ENCODE data around the gene NUDT15. TPM values are rescaled to one million over a fixed set of nuclear protein-coding genes. Genes with fewer than 3 reads are reported as not detected.
"Not testable (repeated sequence)": the region's sequence is repeated elsewhere in the genome, so short reads cannot be mapped to it uniquely, and the experiment has no call there.

Gene NUDT15
- polyA plus RNA-seq, 3 donors, result 8.0 to 19.9 (median 11.2) TPM

DNA sequence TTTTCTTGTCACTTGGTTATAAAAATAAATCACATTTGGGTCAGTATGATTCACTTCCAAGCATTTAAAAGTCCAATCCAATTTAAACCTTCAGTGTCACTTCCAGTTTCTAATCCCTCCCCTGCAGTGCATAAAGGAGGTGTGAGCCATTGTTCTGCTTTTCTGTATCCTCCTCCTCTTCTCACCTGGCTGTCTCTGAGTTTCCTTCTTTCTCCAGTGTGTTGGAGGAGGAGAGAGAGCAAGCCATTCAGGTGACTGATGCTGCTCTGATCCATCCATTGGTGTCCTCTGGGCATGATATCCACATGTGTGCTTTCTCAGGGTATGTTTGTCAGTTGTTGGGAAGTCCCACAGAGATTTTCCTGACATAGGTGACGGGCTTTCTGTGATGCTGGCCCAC lies 1.2 kb downstream of the NUDT15 start:
- 83 to 92% (median 89%) methylated on average over 1 of the region's 1 CpG for WGBS, 3 donors
- H3K27ac ChIP-seq (ENCODE audit: low read depth, low read length), result no peak overlapping the region

DNA sequence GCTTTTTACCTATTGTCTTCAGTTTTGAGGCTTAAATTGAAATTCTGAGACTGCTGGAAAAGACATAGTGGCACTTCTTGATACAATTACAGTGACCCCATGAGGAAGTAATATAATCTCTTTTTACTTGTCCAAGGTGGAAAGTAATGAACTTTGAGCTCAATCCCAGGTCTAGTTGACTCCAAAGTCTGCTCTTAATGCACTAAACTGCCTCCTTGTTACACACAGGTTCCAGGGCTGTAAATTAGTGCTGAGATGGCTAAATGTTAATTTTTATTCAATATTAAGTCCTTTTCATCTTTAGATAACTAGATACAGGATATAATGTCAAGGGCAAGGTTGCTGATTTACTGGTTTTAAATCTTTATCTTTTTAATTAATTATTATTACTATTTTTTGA lies 2.5 kb downstream of the NUDT15 start:
- no peak overlapping the region for H3K27ac ChIP-seq (ENCODE audit: low read depth, low read length)

- 84 to 91% (median 90%) methylated on average over 1 of the region's 1 CpG for WGBS, 3 donors
- no peak overlapping the region for H3K27ac ChIP-seq (ENCODE audit: low read depth, low read length)
Measured at GRCh38 chr13:48040896-48041295, 3.4 kb downstream of the NUDT15 start.

DNA sequence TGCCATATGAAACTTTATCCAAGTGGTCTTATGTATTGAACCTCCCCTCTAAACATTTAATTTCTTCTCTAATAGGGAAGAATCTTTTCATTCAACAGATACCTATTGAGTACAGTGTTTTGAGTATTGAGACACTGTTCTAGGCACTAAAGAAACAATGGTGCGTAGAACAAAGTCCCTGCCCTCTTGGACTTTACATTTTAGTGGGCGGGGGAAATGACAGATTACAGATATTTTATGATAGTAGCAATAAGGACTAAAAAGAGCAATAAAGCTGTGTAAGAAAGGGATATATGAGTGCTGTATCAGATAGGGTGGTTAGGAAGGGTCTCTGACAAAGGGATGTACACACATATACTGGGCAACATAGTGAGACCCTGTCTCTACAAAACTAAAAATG lies 5.4 kb downstream of the NUDT15 start:
- no peak overlapping the region for H3K27ac ChIP-seq (ENCODE audit: low read depth, low read length)
- WGBS, 3 donors, result 97 to 99% (median 97%) methylated on average over 2 of the region's 2 CpGs

DNA sequence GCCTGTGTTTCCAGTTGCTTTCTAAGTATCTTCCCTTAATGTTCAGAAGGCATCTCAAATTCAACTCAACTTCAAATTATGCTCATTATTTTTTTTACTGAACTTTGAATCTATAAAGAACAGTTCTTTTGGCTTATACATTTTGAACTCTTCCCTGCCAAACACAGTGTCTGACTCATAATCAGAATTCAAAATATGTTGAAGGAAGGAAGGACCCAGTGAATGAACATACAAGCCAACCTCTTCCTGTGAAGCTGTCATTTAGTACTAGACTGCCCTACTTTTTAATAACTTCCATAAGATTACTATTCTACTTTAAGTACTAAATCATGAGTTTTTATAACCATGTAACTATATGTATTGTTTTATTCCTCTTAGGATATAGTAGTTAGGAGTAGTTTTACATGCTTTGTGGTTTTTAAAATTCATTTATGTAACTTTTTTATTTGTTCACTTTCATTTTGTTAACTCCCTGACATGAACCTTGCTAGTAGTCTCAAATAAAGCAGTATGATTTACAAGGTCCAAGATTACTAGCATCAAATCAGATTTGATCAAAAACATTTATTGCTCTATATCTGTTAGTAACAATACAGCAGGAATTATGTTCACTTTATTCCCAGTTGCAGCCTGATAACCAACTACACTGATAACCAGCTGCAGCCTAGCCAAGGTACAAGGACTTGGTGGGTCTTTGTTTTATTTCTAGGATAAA lies 6.4 kb downstream of the NUDT15 start:
- no peak overlapping the region for H3K27ac ChIP-seq (ENCODE audit: low read depth, low read length)

DNA sequence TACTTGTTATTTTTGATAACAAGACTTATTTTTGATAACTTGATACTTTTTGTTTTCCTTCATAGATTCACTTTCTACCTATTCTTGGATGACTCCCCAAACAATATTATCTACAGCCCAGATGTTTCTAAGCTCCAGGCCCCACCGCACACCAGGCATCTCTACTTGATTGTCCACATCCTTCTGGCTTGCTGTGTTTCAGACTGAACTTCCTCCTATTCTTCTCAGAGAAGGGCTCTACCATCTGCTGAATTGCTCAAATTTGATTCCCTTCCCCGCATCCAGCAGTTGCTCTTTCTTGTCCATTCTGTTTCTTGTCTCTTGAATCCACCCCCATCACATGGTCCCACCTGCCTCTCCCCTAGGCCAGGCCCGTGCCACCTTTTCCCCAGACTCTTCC lies 13.0 kb downstream of the NUDT15 start:
- 72 to 89% (median 81%) methylated on average over 3 of the region's 3 CpGs for WGBS, 3 donors
- H3K27ac ChIP-seq (ENCODE audit: low read depth, low read length), result no peak overlapping the region

DNA sequence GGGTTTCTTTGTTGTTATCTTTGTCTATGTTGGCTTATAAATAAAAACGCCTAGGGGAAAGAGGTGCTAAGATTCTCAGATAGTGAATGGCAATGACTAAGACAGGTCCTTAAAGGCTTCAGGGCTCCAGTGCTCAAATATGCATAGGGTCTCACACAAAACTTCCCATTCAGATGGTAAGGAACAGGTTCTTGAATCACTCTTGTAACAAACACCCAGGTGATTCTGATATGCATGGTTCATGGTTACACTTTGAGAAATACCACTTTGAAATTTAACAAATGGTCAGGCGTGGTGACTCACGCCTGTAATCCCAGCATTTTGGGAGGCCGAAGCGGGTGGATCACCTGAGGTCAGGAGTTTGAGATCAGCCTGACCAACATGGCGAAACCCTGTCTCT lies 17.1 kb downstream of the NUDT15 start:
- H3K27ac ChIP-seq (ENCODE audit: low read depth, low read length), result no peak overlapping the region
- WGBS, 3 donors, result 93 to 97% (median 96%) methylated on average over 6 of the region's 6 CpGs

GRCh38 chr13:48055712-48056111 lies 18.2 kb downstream of the NUDT15 start:
- 91 to 95% (median 91%) methylated on average over 5 of the region's 5 CpGs for WGBS, 3 donors
- H3K27ac ChIP-seq (ENCODE audit: low read depth, low read length), result no peak overlapping the region

GRCh38 chr13:48058536-48058935 lies 21.0 kb downstream of the NUDT15 start:
- 94 to 98% (median 96%) methylated on average over 6 of the region's 6 CpGs for WGBS, 3 donors

DNA sequence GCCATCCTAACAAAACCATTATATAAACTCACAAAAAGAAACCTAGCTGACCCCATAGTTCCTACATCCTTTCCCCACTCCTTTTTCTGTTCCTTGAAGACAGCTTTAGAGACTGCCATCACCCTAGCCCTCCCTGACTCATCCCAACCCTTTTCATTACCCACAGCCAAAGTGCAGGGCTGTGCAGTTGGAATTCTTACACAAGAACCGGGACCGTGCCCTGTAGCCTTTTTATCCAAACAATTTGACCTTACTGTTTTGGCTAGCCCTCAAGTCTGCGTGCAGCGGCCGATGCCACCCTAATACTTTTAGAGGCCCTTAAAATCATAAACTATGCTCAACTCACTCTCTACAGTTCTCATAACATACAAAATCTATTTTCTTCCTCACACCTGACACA lies 22.4 kb downstream of the NUDT15 start:
- 55 to 81% (median 66%) methylated on average over 5 of the region's 5 CpGs for WGBS, 3 donors

More at GRCh38 chr13:48058536-48058935, 21.0 kb downstream of the NUDT15 start:
- H3K27ac ChIP-seq (ENCODE audit: low read depth, low read length), result not testable (repeated sequence)

DNA sequence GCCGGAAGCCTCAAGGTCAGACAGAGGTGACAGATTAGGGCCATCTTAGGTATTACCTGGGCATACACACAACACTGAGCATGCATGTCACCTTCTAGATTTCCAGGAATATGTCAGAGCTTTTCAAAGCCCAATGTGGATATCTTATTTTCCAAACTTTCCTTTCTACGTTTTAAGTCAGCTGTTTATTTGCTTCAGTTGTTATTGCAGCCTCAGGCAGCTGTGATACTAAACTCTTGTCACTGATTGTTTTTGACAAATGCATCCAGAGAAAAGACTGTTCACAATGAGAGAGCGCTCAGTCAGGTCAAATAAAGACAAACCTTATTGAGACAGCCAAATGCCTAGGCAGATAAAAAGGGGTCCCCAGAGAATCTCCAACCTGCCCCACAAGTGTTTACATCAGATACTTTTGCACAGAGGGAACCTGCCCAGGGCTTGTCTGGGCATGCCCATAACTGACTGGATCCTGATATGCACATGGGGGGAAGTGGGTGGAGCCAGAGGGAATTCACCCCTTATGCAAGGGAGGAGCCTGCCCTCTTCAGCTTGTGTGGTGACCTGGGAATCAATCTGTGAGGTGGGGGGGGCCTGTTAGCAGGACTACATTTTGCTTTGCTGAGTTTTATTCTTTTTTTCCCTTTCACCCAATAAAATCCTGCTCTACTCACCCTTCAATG lies 28.9 kb downstream of the NUDT15 start:
- 95 to 99% (median 98%) methylated on average over 3 of the region's 3 CpGs for WGBS, 3 donors
- H3K27ac ChIP-seq (ENCODE audit: low read depth, low read length), result no peak overlapping the region

More for the DNA sequence above, 22.4 kb downstream of the NUDT15 start:
- not testable (repeated sequence) for H3K27ac ChIP-seq (ENCODE audit: low read depth, low read length)

DNA sequence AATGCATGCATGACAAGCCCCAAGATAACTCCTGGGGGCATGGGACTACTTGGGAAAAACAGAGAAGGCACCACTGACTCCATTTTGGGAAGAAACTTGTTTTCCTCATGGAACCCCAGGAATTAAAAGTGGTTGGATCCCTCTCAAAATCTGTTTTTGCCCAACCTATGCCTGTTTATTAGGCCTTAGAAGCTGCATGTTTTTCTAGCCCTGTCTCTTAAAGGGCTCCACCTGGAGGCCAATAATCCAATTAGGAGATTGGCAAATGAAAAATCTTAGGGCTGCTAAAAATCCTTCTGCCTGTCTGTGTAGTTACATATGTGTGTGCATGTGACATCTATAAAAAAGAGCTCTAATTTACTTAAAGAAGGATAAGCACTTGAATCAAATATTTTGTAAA lies 30.5 kb downstream of the NUDT15 start:
- H3K27ac ChIP-seq (ENCODE audit: low read depth, low read length), result no peak overlapping the region

DNA sequence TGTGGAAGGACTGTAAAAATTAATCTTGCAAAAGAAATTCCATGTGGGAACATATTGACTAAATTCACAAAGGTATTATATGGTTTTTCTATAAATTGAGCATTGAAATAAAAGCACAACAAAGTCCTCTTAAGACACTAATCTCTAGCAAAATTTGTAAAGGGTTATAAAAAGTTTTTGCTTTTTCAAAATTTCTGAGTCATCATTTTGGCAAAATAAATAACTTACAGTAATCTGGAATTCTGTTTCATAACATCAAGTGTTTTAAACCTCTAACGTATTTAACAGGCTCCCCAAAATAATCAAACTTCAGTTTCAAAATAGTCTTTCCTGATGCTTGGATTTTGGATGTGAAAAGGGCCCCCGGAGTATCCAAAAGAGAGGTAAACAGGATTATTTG lies 31.4 kb downstream of the NUDT15 start:
- H3K27ac ChIP-seq (ENCODE audit: low read depth, low read length), result no peak overlapping the region
- WGBS, 3 donors, result 94 to 100% (median 97%) methylated on average over 2 of the region's 2 CpGs

DNA sequence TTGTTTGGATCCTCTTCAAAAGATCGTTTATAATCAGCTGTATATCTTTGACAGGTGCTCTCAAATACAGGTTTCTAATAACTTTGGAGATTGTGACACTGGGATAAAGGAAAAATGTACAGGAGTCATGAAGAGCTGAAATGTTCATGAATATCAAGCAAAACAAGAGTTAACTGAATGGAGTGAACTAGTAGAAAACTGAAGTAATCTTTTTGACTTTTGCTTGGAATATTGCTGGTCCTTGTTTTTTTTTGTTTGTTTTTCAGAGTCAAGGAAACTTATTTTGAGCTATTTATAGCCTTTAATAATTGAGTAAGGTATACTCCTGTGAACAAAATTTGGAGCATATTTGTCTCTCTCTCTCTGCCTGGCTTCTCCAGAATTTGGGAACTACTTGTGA lies 32.0 kb downstream of the NUDT15 start:
- WGBS, 3 donors, result 95 to 100% (median 96%) methylated on average over 1 of the region's 1 CpG
- no peak overlapping the region for H3K27ac ChIP-seq (ENCODE audit: low read depth, low read length)

GRCh38 chr13:48070942-48071341 lies 33.4 kb downstream of the NUDT15 start:
- 80 to 85% (median 82%) methylated on average over 5 of the region's 5 CpGs for WGBS, 3 donors
- H3K27ac ChIP-seq (ENCODE audit: low read depth, low read length), result no peak overlapping the region

- WGBS, 3 donors, result 95 to 99% (median 95%) methylated on average over 3 of the region's 3 CpGs
- no peak overlapping the region for H3K27ac ChIP-seq (ENCODE audit: low read depth, low read length)
Measured at GRCh38 chr13:48072304-48072703, 34.8 kb downstream of the NUDT15 start.

GRCh38 chr13:48072787-48073186 lies 35.3 kb downstream of the NUDT15 start:
- 97 to 100% (median 99%) methylated on average over 2 of the region's 2 CpGs for WGBS, 3 donors
- H3K27ac ChIP-seq (ENCODE audit: low read depth, low read length), result no peak overlapping the region

- no peak overlapping the region for H3K27ac ChIP-seq (ENCODE audit: low read depth, low read length)
- 85 to 95% (median 88%) methylated on average over 2 of the region's 2 CpGs for WGBS, 3 donors
Measured at GRCh38 chr13:48074006-48074405, 36.5 kb downstream of the NUDT15 start.

DNA sequence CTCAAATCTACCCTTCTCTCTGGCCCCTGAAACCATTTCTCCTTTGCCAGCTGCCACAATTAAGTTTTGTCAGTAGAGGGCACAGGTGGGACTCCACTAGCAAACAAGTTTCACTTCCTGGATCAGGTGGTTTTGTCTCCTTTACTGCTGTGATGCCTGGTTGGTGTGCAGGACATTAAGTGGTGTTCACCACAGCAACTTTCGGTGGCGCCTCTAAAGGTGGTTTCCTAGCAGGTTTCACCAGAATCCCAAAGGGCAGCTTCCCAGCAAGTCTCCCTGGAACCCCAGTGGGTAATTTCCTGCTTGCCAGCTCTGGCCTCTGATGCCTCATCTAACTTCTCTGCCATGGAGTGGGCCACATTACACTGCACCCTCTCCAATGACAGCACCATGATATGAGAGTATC lies 40.7 kb downstream of the NUDT15 start:
- WGBS, 3 donors, result 46 to 50% (median 48%) methylated on average over 2 of the region's 2 CpGs
- no peak overlapping the region for H3K27ac ChIP-seq (ENCODE audit: low read depth, low read length)

GRCh38 chr13:48081739-48082138 lies 44.2 kb downstream of the NUDT15 start:
- H3K27ac ChIP-seq (ENCODE audit: low read depth, low read length), result no peak overlapping the region
- 86 to 96% (median 96%) methylated on average over 4 of the region's 4 CpGs for WGBS, 3 donors

Data from adipose tissue (tissue), 3 donors.